HG03565 (cell line): Measurements from ENCODE around the gene KLHL22.

Source experiments
- ATAC-seq: cut with Tn5 transposase; IDR thresholded peaks from one replicate; pipeline ENCODE4 v1.9.1; 2021; ENCODE audit warnings: mild to moderate bottlenecking, moderate library complexity; ENCODE audit not compliant: unreplicated experiment

The KLHL22 gene

GRCh38 chr22:20435436-20436306 is 59.9 kb downstream of the KLHL22 start:
- ATAC-seq, result no peak

- ATAC-seq, result no peak
Observed at GRCh38 chr22:20434773-20435172, 60.8 kb downstream of the KLHL22 start.

- no peak for ATAC-seq
Observed at GRCh38 chr22:20434264-20434751, 61.3 kb downstream of the KLHL22 start.

- no peak for ATAC-seq
Observed at GRCh38 chr22:20433686-20434241, 61.8 kb downstream of the KLHL22 start.

- ATAC-seq, result no peak
Observed at GRCh38 chr22:20433191-20433590, 62.4 kb downstream of the KLHL22 start.

GRCh38 chr22:20432244-20432686 is 63.3 kb downstream of the KLHL22 start:
- no peak for ATAC-seq

GRCh38 chr22:20431511-20432192 is 63.9 kb downstream of the KLHL22 start:
- no peak for ATAC-seq

- no peak for ATAC-seq
Observed at GRCh38 chr22:20430720-20431510, 64.7 kb downstream of the KLHL22 start.

GRCh38 chr22:20430101-20430719 is 65.4 kb downstream of the KLHL22 start:
- ATAC-seq, result no peak

GRCh38 chr22:20429254-20430100 is 66.1 kb downstream of the KLHL22 start:
- ATAC-seq, result no peak

GRCh38 chr22:20428496-20429253 is 66.9 kb downstream of the KLHL22 start:
- ATAC-seq, result no peak

- no peak for ATAC-seq
Observed at GRCh38 chr22:20427945-20428417, 67.6 kb downstream of the KLHL22 start.

GRCh38 chr22:20427104-20427944 is 68.3 kb downstream of the KLHL22 start:
- no peak for ATAC-seq

GRCh38 chr22:20426259-20426615 is 69.4 kb downstream of the KLHL22 start:
- ATAC-seq, result no peak

GRCh38 chr22:20425566-20426258 is 69.9 kb downstream of the KLHL22 start:
- ATAC-seq, result no peak

GRCh38 chr22:20424932-20425565 is 70.5 kb downstream of the KLHL22 start:
- ATAC-seq, result no peak

- ATAC-seq, result no peak
Observed at GRCh38 chr22:20424568-20424931, 71.0 kb downstream of the KLHL22 start.
